ENCODE measurements around the gene GPC3.

DNA sequence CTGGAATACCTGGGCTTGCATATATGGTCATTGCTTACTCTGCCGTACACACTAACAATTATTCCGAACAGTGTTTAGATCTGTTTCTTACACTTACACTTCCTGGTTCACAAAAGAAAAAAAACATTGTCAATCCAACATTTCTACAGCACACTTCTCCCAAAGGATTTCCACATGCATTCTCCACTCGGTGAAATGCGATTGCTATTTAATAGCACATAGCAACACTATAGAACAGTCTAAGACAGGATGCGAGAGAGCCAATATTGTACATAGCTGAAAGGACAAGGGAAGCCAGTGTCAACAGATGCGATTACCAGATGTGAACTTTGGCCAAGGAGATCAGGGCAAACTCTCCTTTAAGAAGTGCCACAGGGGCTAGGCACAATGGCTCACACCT is 349.4 kb downstream of the GPC3 start:
- TF ChIP-seq, protein P1, sequence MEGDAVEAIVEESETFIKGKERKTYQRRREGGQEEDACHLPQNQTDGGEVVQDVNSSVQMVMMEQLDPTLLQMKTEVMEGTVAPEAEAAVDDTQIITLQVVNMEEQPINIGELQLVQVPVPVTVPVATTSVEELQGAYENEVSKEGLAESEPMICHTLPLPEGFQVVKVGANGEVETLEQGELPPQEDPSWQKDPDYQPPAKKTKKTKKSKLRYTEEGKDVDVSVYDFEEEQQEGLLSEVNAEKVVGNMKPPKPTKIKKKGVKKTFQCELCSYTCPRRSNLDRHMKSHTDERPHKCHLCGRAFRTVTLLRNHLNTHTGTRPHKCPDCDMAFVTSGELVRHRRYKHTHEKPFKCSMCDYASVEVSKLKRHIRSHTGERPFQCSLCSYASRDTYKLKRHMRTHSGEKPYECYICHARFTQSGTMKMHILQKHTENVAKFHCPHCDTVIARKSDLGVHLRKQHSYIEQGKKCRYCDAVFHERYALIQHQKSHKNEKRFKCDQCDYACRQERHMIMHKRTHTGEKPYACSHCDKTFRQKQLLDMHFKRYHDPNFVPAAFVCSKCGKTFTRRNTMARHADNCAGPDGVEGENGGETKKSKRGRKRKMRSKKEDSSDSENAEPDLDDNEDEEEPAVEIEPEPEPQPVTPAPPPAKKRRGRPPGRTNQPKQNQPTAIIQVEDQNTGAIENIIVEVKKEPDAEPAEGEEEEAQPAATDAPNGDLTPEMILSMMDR (IDR thresholded peaks at IDR 0.05) = no peak
- no peak for TF ChIP-seq POLR2A (IDR thresholded peaks at IDR 0.05)
